Measurements from ENCODE around the gene RFTN1.
"Not testable (repeated sequence)": the region's sequence is repeated elsewhere in the genome, so short reads cannot be mapped to it uniquely, and the experiment has no call there.

DNA sequence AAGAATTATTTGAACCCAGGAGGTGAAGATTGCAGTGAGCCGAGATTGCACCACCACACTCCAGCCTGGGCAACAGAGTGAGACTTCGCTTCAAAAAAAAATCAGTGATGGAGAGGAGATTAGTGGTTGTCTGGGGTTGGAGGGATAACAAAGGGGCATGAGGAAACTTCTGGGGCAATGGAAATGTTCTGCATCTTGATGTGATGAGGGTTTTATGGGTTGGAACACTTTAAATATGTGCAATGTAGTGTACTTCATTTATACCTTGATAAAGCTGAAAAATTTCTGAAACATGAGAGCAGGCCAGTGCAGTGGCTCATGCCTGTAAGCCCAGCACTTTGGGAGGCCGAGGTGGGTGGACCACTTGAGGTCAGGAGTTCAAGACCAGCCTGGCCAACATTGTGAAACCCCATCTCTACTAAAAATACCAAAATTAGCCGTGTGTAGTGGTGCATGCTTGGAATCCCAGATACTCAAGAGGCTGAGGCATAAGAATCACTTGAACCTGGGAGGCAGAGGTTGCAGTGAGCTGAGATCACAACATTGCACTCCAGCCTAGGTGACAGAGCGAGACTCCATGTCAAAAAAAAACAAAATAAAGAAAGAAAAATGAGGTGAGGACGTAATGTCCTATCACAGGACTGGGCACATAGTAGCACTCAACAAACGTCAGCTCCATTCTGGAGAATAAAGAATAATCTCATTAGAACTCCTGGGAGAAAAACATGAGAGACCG lies 24.0 kb downstream of the RFTN1 start:
- not testable (repeated sequence) for TF ChIP-seq ARNTL (CRISPR knock-in tag; IDR thresholded peaks at IDR 0.05; ENCODE audit: borderline replicate concordance, low read depth); ZFP30 (CRISPR knock-in tag; IDR thresholded peaks at IDR 0.05)
